Neural cell (in vitro differentiated cells): ENCODE data around the gene MRPS15.

Experiments used
- CTCF ChIP-seq: fragments of 450-650 bp; IDR thresholded peaks from 2 replicates; pipeline ENCODE4 v1.5.1; 2014; ENCODE audit warnings: antibody characterized with exemption, mild to moderate bottlenecking, moderate library complexity; ENCODE audit not compliant: poor library complexity, severe bottlenecking
- EP300 ChIP-seq: fragments of 450-650 bp; conservative IDR thresholded peaks from 2 replicates; pipeline ENCODE4 v1.6.1; 2014; ENCODE audit warnings: antibody characterized with exemption, mild to moderate bottlenecking, moderate library complexity; ENCODE audit not compliant: poor library complexity, severe bottlenecking
- EZH2 ChIP-seq: fragments of 200-600, 300-800 bp; shearing (Covaris generic), sonication (generic); IDR thresholded peaks from 2 replicates; pipeline ENCODE4 v1.6.1; 2014; ENCODE audit warnings: antibody characterized with exemption, low read length, borderline replicate concordance, mild to moderate bottlenecking; ENCODE audit not compliant: insufficient read depth, poor library complexity, severe bottlenecking
- POLR2AphosphoS5 ChIP-seq: IDR thresholded peaks from 2 replicates; pipeline ENCODE4 v1.6.1; 2012
- RAD21 ChIP-seq: fragments of 450-650 bp; conservative IDR thresholded peaks from 2 replicates; pipeline ENCODE4 v1.6.1; 2014; ENCODE audit warnings: antibody characterized with exemption, mild to moderate bottlenecking, moderate library complexity
- REST ChIP-seq: IDR thresholded peaks from 2 replicates; pipeline ENCODE4 v1.6.1; 2012; ENCODE audit warnings: borderline replicate concordance
- TAF1 ChIP-seq: IDR thresholded peaks from 2 replicates; pipeline ENCODE4 v1.6.1; 2012; ENCODE audit warnings: low read depth

- TF ChIP-seq TAF1 (no peak), RAD21 (no peak), EZH2 (no peak), CTCF (no peak), REST (no peak), EP300 (no peak), POLR2AphosphoS5 (no peak)
These were observed 15.4 kb upstream of the MRPS15 start for GRCh38 chr1:36479505-36480051.
